GM12874 (cell line): ENCODE measurements around the gene OR2H2.

Source experiments
- TF ChIP-seq, protein P1 (sequence below): IDR thresholded peaks from 2 replicates; pipeline ENCODE4 v1.5.1; 2011; ENCODE audit warnings: low read depth, mild to moderate bottlenecking, control low read depth, low read length, moderate library complexity; ENCODE audit not compliant: insufficient read depth

OR2H2 gene

DNA sequence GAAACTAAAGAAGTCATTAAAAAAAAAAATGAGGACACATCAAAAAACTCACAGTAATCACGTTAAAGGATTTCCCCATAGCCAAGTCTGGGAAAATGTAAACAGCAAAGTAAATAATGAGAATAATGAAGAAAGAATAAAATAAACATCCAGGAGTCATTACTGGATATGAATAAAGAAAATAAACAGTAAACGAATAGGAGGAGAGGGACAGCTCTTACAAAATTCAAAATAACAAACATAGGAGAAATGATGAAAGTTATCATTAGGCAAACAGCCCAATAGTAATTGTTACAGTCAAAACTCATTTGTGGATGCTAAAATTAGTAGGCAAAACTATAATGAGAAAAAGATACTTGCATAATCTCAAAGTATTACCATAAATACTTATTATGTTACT is 17.4 kb upstream of the OR2H2 start:
- TF ChIP-seq, protein P1, sequence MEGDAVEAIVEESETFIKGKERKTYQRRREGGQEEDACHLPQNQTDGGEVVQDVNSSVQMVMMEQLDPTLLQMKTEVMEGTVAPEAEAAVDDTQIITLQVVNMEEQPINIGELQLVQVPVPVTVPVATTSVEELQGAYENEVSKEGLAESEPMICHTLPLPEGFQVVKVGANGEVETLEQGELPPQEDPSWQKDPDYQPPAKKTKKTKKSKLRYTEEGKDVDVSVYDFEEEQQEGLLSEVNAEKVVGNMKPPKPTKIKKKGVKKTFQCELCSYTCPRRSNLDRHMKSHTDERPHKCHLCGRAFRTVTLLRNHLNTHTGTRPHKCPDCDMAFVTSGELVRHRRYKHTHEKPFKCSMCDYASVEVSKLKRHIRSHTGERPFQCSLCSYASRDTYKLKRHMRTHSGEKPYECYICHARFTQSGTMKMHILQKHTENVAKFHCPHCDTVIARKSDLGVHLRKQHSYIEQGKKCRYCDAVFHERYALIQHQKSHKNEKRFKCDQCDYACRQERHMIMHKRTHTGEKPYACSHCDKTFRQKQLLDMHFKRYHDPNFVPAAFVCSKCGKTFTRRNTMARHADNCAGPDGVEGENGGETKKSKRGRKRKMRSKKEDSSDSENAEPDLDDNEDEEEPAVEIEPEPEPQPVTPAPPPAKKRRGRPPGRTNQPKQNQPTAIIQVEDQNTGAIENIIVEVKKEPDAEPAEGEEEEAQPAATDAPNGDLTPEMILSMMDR: no peak

DNA sequence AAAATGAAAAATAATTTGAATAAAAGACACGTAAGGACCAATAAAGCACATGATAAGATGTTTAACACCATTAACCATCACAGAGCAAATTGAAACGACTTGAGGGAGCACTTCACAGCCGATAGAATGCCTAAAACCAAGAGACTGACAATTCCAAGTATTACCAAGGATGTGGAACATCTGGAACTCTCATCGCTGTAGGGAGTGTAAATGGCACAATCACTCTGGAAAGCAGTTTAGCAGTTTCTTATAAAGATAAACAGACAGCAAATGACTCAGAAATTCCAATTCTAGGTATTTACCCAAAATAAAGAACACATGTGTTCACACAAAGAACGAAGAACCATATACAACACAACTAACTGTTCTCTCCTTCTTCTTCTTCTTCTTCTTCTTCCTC is 16.9 kb upstream of the OR2H2 start:
- TF ChIP-seq, protein P1: no peak

DNA sequence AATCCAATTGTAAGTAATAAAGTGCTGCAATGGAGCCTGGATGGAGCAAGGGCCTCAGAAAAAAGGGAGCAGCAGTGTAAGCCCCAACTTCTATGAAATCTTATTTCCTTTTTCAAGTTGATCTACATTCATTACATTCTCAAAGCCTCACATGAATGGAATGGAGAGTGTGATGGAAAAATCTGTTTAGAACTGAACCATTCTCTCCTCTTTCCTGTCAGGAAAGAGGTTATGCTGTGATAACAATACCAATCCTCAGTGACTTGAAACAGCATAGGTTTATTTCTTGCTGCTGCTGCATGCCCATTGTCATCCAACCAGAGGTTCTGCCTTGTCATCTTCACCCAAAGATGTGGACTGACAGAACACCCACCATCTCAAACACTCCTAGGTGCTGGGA is 8.9 kb upstream of the OR2H2 start:
- TF ChIP-seq, protein P1: no peak

DNA sequence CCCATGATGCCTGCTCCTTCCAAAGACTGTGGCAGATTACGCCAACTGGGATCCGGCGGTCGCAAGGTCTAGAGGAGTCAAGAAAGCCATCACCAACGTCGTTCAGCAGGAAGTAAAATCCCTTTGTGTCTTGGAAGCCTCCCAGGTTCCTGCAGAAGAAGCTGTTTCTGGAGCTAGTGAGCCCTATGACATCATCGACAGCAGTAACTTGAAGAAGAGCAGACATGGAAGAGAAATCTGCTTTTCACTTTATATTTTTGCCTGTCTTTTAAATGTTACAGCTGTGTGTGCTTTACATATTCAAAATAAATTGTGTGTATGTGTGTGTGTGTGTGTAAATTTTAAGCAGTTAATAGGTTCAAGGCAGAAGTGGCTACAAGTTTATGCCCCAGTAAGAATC is 7.4 kb upstream of the OR2H2 start:
- TF ChIP-seq, protein P1: no peak

DNA sequence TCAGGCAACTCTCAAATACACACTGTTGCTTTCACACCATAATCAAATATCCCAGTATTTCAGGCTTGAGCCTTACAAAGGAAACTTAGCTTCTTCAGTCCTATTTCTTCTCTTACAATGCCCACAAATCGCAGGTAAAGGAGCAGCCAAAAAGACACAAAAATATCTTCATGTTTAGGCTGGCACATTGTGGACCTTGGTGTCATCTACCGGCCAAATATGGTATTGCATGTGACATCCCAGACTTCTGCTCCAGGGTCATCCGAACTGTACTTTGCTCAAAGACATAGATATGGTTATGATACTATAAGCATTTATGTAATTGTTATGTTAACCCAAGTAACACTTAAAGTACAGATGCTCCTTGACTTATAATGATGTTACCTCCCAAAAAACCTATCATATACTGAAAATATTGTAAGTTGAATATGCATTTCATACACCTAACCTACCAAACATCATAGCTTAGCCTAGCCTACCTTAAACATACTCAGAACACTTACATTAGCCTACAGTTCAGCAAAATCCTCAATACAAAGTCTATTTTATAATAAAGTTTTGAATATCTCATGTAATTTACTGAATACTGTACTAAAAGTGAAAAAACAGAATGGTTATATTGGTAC is 4.6 kb downstream of the OR2H2 start:
- TF ChIP-seq, protein P1: peak; percentile 88

DNA sequence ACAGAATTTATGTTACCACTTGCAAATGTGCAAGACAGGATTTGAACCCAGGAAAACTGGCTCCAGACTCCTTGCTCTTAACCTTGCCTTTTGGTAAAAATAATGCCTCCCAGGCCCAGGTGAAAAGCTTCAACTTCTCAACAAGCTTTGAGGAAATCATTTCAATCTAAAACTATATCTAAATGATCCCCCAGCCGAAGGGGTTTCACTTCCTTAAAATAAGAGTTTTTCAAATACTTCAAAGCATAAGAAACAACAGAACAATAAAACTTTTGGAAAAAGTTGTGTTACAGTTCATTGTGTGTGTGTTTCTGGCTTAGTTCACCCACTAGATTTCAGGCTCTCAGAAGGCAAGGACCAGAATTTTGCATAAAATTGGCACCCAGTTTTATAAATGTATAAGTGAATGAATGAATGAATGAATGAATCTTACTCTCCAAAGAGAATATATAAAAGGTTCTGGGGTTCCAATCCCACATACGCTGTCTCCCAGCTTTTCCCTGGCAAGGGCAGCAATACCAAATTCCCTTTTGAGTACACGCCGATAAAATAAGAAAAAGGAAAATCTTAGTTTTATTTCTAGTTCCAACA is 5.4 kb downstream of the OR2H2 start:
- TF ChIP-seq, protein P1: no peak

- TF ChIP-seq, protein P1: no peak
These were observed 6.8 kb downstream of the OR2H2 start for GRCh38 chr6:29591677-29592076.
